ENCODE results near the gene DCN.
A peak's percentile ranks its signal among the peaks of the same experiment; 100 is the strongest.

The DCN gene

DNA sequence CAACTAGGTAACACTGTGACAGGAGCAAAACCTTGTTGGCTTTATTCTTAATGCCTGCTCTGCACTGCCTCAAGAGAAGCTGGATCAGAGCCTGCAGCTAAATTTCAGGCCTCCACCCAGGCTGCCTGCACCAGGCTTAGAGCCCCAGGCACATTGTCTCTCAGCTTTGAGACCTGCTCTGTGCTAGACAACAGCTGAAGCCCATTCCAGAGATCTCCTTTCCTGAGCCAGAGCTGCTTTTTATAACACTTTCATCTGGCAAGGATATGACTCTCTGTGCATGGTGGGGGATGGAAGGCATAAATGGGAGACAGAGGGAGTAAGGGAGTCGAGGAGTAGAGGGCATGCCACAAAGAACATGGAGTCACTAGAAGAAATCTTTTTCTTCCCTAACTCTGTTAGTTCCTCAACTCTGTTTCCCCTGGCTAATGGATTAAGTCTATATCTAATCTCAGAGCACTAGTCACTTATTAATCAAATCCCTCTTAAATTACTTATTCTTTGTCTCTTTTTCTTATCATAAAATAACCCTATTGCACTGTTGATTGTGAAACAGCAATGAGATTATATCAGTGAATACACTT is 44.2 kb downstream of the DCN start:
- no peak for DNase-seq (ENCODE audit: low read depth)

DNA sequence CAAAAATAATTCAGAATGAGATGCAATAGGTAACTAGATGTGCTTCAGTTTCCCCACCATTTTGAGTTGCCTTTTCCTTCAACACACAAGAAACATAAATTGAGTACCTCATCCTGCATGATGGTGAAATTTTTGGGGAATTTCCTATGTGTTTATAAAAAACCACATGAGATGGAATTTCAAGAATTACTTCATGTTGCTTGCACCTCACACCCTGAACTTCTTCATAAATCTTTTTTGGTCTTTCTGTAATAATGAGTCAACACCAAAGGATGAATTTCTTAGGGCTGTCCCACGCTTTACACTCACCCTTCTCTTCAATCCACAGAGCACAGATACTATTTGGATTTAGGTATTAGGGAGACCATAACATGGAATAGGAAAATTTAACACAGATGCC is 48.7 kb downstream of the DCN start:
- peak; percentile 62 for DNase-seq (ENCODE audit: low read depth)

DNA sequence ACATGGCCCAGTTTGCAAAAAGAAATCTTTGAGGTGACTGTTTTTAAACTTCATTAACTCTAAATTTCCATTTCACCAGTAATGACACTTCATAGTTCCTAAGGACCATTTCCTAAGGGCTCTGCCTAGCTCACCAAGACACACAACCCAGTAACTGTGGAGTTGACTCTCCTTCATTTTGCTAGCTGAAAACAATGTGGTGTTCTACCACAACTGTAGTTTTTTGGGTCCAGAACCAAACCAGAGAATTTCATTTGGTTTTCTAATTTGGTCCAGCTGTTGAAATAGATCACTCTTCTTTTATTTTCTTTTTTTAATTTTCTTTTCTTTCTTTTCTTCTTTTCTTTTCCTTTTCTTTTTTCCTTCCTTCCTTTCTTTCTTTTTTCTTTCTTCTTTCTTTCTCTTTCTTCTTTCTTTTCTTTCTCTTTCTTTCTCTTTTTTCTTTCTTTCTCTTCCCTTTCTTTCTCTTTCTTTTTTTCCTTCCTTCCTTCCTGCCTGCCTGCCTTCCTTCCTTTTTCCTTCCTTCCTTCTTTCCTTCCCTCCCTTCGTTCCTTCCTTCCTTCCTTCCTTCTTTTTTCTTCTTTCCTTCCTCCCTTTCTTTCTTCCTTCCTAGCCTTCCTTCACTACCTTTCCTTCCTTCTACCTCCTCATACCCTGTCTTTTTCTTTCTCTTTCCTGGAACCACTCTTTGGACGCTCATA is 52.8 kb downstream of the DCN start:
- DNase-seq (ENCODE audit: low read depth) = no peak

DNA sequence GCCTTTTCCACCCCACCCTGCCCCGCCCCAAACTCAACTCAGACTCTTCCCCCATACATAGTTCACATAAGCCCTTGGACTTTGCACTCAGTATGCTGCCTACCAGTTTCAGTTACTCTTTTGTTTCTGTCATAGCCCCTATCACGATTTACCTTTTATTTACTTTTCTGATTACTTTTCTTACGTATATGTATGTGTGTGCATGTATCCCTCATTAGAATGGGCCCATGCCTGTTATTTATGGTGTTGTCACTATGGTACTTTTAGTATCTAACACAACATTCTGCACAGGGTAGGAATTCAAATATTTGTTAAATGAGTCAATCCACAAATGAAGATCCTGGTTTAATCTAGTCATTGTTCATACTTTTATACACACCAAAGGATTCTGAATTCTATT is 54.9 kb downstream of the DCN start:
- DNase-seq (ENCODE audit: low read depth) = peak; percentile 45

DNA sequence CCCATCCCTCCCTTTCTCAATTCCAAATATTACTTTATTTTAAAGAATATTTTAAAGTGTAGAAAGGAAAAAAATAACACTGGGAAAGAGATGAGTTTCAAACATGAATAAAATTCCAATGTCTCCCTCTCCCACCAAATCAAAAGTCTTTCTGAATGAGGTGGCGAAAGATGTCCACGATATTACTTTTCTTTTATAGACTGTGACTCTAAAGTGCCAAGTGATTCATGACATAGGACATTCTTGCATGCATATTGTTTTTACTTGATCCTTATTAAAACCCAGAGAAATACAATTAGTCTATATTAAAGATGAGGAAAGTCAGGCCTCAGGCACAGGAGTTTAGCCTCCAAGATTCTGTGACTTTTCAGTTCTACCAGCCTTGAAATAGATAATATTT is 55.3 kb downstream of the DCN start:
- DNase-seq (ENCODE audit: low read depth) = no peak

DNA sequence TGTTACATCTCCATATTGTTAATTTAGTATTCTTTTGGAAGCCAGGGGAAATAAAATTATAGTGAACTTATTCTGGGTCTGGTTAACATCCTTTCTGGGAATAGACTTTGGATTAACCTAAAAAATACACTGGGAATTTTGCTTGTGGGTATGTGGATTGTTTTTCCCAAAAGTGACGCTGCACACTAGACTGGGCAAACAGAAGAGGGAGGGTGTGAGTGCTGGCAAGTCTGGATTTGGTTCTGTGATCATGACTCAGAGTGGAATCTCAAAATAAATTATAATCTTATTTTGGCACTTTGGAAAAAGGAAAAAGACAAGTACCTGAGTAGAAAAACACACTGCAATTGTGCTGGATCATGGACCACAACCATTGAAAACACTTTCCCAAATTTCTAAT is 56.1 kb downstream of the DCN start:
- no peak for DNase-seq (ENCODE audit: low read depth)

DNA sequence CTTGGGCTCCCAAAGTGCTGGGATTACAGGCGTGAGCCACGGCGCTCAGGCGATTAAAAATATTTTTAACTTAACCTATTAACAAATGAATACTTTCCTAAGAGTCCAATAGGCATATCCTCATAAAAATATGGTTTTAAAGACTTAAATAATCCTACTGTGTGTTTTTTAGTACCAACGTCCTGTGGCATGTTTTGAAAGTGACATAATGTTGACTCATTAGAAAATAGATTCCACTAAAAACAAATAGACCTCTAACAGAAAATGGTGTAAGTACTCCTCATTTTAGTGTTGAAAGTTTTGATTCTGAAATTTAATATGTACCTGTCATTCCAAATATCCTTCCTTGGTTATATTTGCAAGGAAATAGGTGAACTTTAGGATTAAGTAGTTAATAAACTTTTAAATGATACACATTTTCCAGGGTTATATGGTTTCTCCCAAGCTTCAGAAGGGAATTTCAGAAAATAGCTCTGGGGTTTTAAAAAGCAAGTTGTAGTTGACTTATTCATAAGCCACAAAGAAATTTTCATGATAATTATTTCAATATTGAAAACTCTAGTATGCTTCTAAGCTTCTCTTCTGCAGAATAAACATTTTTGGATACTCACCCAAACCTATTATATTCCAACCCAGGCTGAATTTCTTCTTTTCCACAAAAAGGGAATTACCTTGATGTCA is 59.2 kb downstream of the DCN start:
- DNase-seq (ENCODE audit: low read depth) = no peak

DNA sequence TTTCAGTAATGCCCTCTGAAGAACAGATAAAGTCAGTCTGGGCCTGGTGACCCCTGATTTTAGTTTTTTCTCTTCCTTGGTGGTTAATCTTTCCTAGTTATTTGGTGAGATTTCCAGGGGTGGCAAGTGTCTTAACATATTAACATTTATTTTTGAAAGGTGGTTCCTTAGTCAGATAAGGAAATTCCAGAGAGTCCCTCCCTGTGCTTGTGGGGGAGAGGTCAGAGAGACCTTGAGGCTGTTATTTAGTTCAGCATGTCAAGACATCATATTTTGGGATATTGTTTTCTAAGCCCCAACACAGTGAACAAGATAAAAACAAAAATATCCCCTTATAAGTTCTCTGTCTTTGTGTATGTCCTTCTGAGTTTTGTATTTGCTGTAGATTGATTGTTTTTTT is 61.8 kb downstream of the DCN start:
- no peak for DNase-seq (ENCODE audit: low read depth)

DNA sequence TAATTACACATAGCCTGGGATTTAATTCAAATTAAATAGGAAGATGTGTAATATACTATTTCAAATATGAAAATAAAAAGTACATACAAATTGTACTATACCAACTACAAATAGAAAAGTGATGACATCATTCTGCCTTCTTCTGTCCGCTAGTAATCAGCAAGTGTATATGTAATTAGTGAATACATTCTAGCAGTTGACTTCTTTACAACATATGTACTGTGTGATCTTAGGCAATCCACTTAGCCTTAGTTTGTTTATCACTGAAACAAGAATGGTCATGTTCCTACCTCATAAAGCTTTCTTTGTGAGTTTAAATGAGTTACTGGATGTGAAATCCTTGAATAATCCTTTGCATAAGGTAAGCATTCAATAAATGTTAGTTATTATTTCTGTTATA is 63.5 kb downstream of the DCN start:
- no peak for DNase-seq (ENCODE audit: low read depth)

DNA sequence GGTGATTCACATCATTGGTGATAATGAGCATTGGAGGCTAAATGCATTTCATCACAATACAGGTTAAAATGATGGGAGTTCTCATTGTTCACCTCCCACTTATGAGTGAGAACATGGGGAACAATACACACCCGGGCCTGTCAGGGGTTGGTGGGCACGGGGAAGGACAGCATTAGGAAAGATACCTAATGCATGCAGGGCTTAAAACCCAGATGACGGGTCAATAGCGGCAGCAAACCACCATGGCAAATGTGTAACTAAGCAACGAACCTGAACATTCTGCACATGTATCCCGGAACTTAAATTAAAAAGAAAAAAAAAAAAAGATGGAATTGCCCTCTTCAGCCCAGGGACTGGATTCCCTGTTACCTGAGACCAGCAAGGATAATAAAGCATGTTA is 69.0 kb downstream of the DCN start:
- DNase-seq (ENCODE audit: low read depth) = no peak

DNA sequence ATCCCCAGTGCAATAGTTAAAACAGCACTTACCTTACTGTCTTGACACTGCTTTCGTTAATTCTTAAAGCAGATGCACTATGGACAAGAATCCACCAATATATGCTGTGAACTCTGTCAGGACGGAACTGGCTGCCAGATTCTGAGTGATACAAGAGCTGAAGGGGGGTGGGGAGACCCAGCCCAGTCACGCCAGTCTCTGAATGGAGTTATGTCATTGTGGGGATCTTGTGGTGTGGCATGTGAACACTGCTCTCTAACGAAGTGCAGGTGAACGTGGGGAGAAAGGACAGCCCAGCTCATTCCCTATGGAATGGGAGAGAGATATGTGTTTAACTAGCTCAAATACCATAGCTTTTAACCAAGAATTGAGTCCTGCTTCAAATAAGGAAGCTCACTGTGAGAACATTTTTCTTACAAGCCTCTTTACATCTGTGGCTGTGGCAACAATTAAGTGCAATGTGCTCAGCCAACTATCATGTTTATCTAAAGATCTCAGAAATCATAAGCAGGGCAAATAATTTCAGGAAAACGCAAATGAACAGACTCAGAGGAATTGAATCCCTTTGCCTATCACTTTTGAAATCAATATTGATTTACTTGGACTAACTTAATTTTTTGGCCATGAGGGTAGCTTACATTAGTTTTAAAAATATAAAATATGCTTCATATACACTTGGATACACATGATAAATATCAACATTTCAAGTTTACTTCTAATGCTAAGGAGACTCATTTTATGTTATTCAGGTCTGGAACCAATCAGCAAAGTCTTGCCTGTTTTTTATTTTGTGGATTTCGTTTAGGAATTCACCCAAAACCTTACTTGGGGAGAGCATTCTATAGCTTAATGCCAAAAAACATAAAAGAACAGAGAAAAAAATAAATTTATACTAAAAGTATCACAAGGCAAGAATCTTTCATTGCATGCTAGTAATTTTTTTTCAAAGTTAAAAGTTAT is 71.0 kb downstream of the DCN start, which contains the start of gene LUM:
TSS of gene LUM (minus strand) at position 129 of the 960 bp plus-strand sequence. CDS start 2,515 bp downstream, outside the sequence.
- peak; percentile 61 for DNase-seq (ENCODE audit: low read depth)

DNA sequence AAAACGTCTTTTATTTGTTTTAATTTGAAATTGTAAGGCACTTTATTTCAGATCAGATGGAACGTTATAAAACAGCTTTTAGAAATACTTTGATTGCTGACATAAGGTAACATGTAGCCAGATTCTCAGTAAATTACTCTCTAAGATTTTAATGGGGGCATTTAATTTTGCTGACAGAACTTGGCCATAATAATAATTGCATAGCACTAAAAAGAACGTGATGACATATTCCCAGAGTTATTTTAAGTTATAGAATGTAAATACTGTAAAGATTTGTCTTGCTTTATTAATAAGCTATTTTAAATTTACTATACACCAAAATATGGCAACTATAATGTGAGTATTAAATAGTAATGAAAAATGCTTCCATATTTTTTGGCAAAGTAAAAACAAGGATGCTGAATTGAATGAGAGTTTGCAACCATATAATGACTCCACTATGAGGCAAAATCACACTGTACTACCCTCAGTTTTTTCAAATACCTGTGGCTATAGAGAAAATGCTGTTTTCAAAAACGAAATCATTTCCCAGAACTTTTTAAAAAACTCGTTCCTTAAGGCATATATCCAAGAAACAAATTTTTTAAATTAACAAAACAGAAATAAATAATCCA is 72.2 kb downstream of the DCN start:
- no peak for DNase-seq (ENCODE audit: low read depth)

DNA sequence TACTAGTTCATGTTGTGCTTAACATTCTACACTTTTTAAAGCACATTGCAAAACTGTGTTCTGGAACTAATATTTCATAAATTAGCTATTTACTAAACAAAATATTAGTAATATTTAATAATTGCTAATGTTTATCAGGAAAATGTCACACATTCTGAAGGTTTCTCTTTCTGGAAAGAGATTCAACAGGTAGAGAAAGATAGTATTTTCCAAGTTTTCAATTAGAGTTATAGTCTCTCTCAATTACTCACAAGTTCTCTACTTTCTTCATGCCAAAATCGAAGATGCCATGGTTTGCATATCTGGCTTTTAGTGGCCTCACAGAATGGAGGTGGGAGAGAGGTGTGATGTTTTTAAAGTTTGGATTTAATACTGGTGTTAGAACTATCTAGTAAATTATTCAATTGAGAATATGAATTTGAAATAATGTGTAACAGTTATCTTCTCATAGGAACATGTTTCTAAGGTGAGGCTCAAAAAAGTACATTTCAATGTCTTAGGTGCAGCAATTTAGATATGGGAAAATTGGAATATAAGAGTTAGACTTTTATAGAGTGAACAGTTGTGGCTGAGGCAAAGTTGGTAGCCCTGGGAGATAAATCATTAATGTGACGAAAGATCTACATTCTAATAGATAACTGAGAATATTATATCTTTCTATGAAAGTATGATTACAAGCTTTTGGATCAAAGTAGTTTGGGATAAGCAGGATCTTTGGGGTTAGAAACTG is 72.9 kb downstream of the DCN start:
- no peak for DNase-seq (ENCODE audit: low read depth)

DNA sequence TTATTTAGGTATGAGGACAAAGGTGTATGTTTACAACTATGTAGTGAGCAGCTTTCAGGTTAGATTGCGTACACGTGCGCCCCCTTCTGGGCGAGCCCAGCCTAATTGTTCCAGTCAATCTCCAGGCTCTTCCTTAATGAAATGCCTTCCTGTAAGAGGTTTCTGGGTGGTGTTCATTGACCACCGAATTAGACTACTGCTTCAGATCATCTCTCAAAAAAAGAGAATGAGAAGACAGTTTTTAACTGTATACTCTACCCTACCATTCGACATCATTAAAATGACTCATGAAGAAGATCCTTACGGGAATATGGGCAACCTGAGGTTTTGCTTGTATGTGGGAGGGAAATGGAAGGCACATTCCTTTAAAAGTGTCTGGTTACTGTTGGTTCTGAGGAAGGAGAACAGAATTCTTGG is 73.5 kb downstream of the DCN start:
- DNase-seq (ENCODE audit: low read depth) = peak; percentile 52

DNA sequence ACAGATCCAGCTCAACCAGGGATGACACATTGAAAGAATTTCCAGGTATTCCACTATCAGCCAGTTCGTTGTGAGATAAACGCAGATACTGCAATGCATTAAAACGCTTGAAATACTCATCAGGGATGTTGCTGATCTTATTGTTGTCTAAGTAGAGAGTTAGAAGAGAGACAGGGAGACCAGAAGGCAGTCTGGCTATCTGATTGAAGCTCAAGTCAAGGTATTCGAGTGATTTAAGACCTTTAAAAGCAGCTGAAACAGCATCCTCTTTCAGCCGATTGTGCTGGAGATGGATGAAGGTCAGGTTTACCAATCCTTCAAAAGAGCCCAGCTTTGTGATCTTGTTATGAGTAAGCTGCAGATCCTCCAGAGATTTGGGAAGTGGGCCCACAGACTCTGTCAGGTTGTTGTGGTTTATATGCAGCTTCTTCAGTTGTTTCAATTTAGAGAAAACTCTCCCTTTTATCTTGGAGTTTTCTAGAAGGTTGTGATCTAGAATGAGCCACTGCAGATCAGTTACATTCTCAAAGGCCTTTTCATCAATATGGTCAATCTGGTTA is 74.3 kb downstream of the DCN start:
- DNase-seq (ENCODE audit: low read depth) = no peak

DNA sequence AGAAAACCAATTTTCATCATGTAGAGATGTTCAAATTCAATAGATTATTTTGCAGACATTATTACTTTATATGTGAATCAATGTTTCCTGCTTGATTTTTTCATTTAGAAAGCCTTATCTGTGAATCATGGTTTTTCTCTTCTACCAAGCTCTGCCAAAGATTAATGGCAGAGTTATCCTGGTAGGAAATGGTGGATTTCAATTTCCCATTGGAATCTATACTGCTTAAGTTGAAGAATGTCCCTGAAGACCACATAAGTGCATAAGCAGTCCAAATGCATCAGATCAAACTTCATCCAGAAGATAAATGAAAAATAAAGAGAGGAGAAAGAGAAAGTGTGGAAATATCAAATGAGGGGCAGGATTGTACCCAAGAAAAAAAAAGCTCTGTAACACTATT is 76.3 kb downstream of the DCN start:
- no peak for DNase-seq (ENCODE audit: low read depth)

DNA sequence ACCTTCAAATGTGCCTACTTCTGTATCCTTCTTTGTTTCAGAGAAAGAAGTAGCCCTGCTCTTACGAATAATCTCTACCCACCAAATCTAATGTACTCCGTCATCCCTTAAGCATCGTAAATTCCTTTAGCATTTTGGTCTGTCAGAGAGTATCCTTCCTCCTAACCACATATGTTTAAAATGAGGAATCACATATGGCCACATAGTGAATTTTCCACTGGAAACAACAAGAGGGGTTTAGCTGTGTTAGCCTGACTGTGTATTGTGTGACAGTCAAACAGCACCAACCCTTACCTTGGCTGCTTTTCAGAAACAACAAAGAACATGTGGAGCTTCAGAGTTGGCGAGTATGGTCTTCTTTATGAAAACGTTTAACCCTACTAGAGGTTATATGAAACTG is 76.8 kb downstream of the DCN start:
- DNase-seq (ENCODE audit: low read depth) = peak; percentile 21

DNA sequence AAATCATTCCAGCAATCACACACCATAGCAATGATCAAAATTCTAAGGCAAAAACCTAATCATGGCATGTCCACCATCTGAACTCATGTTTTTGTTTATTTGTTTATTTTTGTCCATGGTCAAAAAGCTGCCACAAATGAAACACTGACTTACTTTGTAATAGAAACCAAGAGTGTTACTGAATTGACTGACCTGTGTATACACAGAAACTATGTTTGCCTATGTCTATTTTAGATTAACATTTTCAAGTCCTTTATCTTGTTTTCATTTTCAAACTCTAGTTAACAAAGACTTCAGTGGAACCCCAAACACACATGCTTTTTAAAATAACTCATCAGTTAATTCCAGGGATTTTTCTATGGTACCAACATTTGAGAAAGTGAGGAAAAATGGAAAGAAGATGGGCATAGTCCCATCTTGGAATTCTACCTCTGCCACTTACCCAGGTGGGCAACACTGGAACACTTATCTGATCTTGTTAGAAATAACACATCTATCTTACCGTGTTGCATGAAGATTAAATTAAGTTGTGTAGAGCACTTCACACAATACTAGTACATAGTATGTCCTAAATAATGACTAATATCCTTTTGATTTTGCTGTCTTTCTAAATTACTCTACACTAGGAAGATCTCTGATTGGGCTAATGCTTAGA is 77.7 kb downstream of the DCN start:
- DNase-seq (ENCODE audit: low read depth) = no peak

DNA sequence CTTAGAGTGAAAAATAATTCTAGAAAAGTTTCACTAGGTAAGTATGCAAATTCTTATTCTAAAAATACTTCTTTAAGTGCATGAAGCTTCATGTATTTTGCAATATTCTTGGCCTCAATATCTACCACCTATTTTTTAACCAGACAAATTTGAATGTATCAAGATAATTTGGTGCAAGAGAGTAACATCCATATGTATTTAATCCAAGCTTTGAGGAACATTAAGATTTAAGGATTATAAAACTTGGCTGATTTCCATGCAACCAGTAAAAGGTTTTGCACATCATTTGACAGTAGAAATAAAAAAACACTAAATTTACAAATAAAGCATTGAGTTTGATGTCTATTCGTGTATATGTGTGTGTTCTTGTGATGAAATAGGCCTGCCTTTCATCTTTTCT is 79.0 kb downstream of the DCN start:
- no peak for DNase-seq (ENCODE audit: low read depth)

DNA sequence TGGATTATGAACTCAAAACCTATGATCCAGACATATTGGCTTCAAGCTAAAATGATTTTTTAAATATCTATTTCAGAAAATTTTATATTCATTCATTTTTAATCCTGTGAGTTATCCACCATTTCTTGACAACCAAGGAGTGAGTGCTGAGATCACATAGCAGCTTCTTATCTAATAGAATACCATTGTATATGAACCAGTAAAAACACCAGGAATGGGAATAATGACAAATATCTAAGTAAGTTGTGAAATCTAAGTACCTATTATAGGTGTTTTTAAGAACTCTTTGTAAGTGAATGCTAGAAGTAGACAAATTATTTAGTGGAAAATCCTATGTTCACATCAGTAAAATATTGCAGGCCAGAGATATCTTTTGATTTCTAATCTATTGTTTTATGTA is 79.5 kb downstream of the DCN start:
- no peak for DNase-seq (ENCODE audit: low read depth)
